Activated gamma-delta T cell treated with anti-CD3 and anti-CD28 coated beads, Interleukin-2, amount 50 U/mL, for 16 hours (primary cell): Measurements from ENCODE around the gene DPP4.
"Not testable (repeated sequence)": the region's sequence is repeated elsewhere in the genome, so short reads cannot be mapped to it uniquely, and the experiment has no call there.

Experiments
- DNase-seq: peaks from one replicate; pipeline ENCODE4 v3.0.0-alpha.2; 2020; ENCODE audit warnings: low read depth

DPP4 gene

GRCh38 chr2:161988589-161988988, 85.4 kb downstream of the DPP4 start:
- no peak for DNase-seq

- DNase-seq, result no peak
Observed at GRCh38 chr2:161987311-161987710, 86.7 kb downstream of the DPP4 start.

GRCh38 chr2:161983866-161984265, 90.1 kb downstream of the DPP4 start:
- no peak for DNase-seq

- DNase-seq, result no peak
Observed at GRCh38 chr2:161983331-161983651, 90.7 kb downstream of the DPP4 start.

GRCh38 chr2:161982548-161983330, 91.3 kb downstream of the DPP4 start:
- DNase-seq, result no peak

- no peak for DNase-seq
Observed at GRCh38 chr2:161981679-161982250, 92.2 kb downstream of the DPP4 start.

GRCh38 chr2:161980976-161981375, 93.0 kb downstream of the DPP4 start:
- DNase-seq, result no peak

- DNase-seq, result no peak
Observed at GRCh38 chr2:161979490-161979889, 94.5 kb downstream of the DPP4 start.

GRCh38 chr2:161977926-161978325, 96.1 kb downstream of the DPP4 start:
- DNase-seq, result not testable (repeated sequence)

GRCh38 chr2:161976917-161977316, 97.1 kb downstream of the DPP4 start:
- no peak for DNase-seq

GRCh38 chr2:161976295-161976694, 97.7 kb downstream of the DPP4 start:
- DNase-seq, result no peak

GRCh38 chr2:161975813-161976160, 98.2 kb downstream of the DPP4 start:
- DNase-seq, result no peak

GRCh38 chr2:161975062-161975812, 98.8 kb downstream of the DPP4 start:
- no peak for DNase-seq

GRCh38 chr2:161974461-161974860, 99.6 kb downstream of the DPP4 start:
- no peak for DNase-seq

GRCh38 chr2:161972866-161973265, 101.1 kb downstream of the DPP4 start:
- DNase-seq, result no peak

- no peak for DNase-seq
Observed at GRCh38 chr2:161972232-161972631, 101.8 kb downstream of the DPP4 start.

GRCh38 chr2:161971551-161971950, 102.5 kb downstream of the DPP4 start:
- no peak for DNase-seq

GRCh38 chr2:161969159-161969558, 104.9 kb downstream of the DPP4 start:
- no peak for DNase-seq

- no peak for DNase-seq
Observed at GRCh38 chr2:161965994-161966393, 108.0 kb downstream of the DPP4 start.

GRCh38 chr2:161964160-161964559, 109.9 kb downstream of the DPP4 start:
- DNase-seq, result no peak

GRCh38 chr2:161962160-161962559, 111.9 kb downstream of the DPP4 start:
- DNase-seq, result no peak

GRCh38 chr2:161961061-161961460, 113.0 kb downstream of the DPP4 start:
- no peak for DNase-seq

GRCh38 chr2:161956738-161957137, 117.3 kb downstream of the DPP4 start:
- DNase-seq, result no peak
